OCI-LY1 (cell line): Measurements from ENCODE around the gene FMN1.

Experiments used
- H2AFZ ChIP-seq: fragments of 200-600 bp; sonication (generic), shearing (Covaris generic); 2 replicates; pipeline ENCODE4 v1.6.0; 2014; ENCODE audit warnings: antibody characterized with exemption, mild to moderate bottlenecking, low read length
- H3F3A ChIP-seq: fragments of 200-600 bp; sonication (generic), shearing (Covaris generic); 2 replicates; pipeline ENCODE4 v1.6.0; 2014; ENCODE audit warnings: mild to moderate bottlenecking, antibody characterized with exemption, low read length, moderate library complexity; ENCODE audit not compliant: insufficient read depth
- H3K27ac ChIP-seq: fragments of 200-600 bp; sonication (generic); 2 replicates; pipeline ENCODE4 v1.5.1; 2014; ENCODE audit warnings: low read length, mixed run types, mild to moderate bottlenecking, low read depth; ENCODE audit not compliant: poor library complexity, severe bottlenecking
- H3K27me3 ChIP-seq: fragments of 200-600 bp; sonication (generic); 2 replicates; pipeline ENCODE4 v1.6.0; 2014; ENCODE audit warnings: antibody characterized with exemption, mild to moderate bottlenecking, low read length, moderate library complexity; ENCODE audit not compliant: insufficient read depth
- H3K36me3 ChIP-seq: fragments of 200-600 bp; sonication (generic); 2 replicates; pipeline ENCODE4 v1.6.1; 2014; ENCODE audit warnings: mild to moderate bottlenecking, antibody characterized with exemption, low read length, moderate library complexity, mixed read lengths; ENCODE audit not compliant: insufficient read depth
- H3K4me1 ChIP-seq: fragments of 200-600 bp; sonication (generic); 2 replicates; pipeline ENCODE4 v1.5.1; 2014; ENCODE audit warnings: mild to moderate bottlenecking, low read length, moderate library complexity; ENCODE audit not compliant: insufficient read depth, severe bottlenecking
- H3K4me2 ChIP-seq: fragments of 200-600 bp; sonication (generic), shearing (Covaris generic); 2 replicates; pipeline ENCODE4 v1.6.1; 2014; ENCODE audit warnings: low read length
- H3K4me3 ChIP-seq: fragments of 200-600 bp; sonication (generic); 2 replicates; pipeline ENCODE4 v1.5.1; 2014; ENCODE audit warnings: low read length, low read depth, mild to moderate bottlenecking, mixed read lengths; ENCODE audit not compliant: poor library complexity, severe bottlenecking
- H3K79me2 ChIP-seq: fragments of 200-600 bp; shearing (Covaris generic); 2 replicates; pipeline ENCODE4 v1.6.1; 2016; ENCODE audit warnings: mixed run types, low read length, mixed read lengths; ENCODE audit not compliant: insufficient read depth
- H3K9ac ChIP-seq: fragments of 200-600 bp; sonication (generic), shearing (Covaris generic); 2 replicates; pipeline ENCODE4 v1.6.1; 2014; ENCODE audit warnings: mild to moderate bottlenecking, low read length, mixed read lengths
- H3K9me2 ChIP-seq: fragments of 200-600 bp; sonication (generic), shearing (Covaris generic); 2 replicates; pipeline ENCODE4 v1.6.1; 2014; ENCODE audit warnings: low read depth, mild to moderate bottlenecking, low read length, mixed read lengths
- H3K9me3 ChIP-seq: fragments of 200-600 bp; shearing (Covaris generic); 2 replicates; pipeline ENCODE4 v1.6.1; 2014; ENCODE audit warnings: low read length, mixed read lengths
- H4K20me1 ChIP-seq: fragments of 200-600 bp; sonication (generic), shearing (Covaris generic); 2 replicates; pipeline ENCODE4 v1.6.0; 2016; ENCODE audit warnings: mild to moderate bottlenecking, low read length; ENCODE audit not compliant: insufficient read depth
- EZH2 ChIP-seq: fragments of 200-600 bp; sonication (generic), shearing (Covaris generic); IDR thresholded peaks from 2 replicates; pipeline ENCODE4 v1.8.0; 2017; ENCODE audit warnings: borderline replicate concordance, mixed run types, mild to moderate bottlenecking, antibody characterized with exemption, low read length, moderate library complexity, mixed read lengths
- TF ChIP-seq, protein P1 (sequence below): fragments of 200-600 bp; sonication (generic), shearing (Covaris generic); IDR thresholded peaks from 2 replicates; pipeline ENCODE4 v1.5.1; 2017; ENCODE audit warnings: mild to moderate bottlenecking, antibody characterized with exemption, low read length, moderate library complexity, mixed read lengths

The FMN1 gene

DNA sequence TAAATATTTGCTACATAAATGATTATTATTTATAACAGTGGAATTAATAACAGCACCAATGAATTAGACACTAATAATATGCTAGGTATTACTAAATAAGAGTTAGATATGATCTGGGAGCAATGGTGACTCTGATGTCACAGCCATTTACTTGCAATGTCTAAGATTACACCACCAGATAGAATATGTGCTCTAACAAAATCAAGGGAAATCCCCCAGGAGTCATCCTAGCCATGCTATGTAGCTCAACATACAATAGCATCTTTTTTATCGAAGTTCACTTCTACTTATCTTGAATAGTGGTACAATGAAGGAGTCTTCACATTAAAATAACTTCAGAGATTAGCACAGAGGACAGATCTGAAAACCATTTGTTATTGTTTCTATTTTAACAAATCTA, 154.0 kb downstream of the FMN1 start:
- no peaks in the 10 kb centered on the region for H3K9me2 ChIP-seq
- no peak overlapping the region for H3K4me2 ChIP-seq
- no peak overlapping the region for H3K4me3 ChIP-seq
- no peaks in the 10 kb centered on the region for H3F3A ChIP-seq
- no peaks in the 10 kb centered on the region for H3K27me3 ChIP-seq
- no peaks in the 10 kb centered on the region for H3K79me2 ChIP-seq
- TF ChIP-seq, protein P1, sequence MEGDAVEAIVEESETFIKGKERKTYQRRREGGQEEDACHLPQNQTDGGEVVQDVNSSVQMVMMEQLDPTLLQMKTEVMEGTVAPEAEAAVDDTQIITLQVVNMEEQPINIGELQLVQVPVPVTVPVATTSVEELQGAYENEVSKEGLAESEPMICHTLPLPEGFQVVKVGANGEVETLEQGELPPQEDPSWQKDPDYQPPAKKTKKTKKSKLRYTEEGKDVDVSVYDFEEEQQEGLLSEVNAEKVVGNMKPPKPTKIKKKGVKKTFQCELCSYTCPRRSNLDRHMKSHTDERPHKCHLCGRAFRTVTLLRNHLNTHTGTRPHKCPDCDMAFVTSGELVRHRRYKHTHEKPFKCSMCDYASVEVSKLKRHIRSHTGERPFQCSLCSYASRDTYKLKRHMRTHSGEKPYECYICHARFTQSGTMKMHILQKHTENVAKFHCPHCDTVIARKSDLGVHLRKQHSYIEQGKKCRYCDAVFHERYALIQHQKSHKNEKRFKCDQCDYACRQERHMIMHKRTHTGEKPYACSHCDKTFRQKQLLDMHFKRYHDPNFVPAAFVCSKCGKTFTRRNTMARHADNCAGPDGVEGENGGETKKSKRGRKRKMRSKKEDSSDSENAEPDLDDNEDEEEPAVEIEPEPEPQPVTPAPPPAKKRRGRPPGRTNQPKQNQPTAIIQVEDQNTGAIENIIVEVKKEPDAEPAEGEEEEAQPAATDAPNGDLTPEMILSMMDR, result no peak
- TF ChIP-seq EZH2, result no peak
- H3K9me3 ChIP-seq, result 0 out of 2 replicates have a peak, but pooled peaks cover 5% of the 10 kb centered on the region
- H4K20me1 ChIP-seq, result no peaks in the 10 kb centered on the region
- H3K27ac ChIP-seq, result no peak overlapping the region
- H3K9ac ChIP-seq, result no peak overlapping the region
- no peaks in the 10 kb centered on the region for H3K4me1 ChIP-seq
- no peaks in the 10 kb centered on the region for H3K36me3 ChIP-seq
- H2AFZ ChIP-seq, result no peak overlapping the region

DNA sequence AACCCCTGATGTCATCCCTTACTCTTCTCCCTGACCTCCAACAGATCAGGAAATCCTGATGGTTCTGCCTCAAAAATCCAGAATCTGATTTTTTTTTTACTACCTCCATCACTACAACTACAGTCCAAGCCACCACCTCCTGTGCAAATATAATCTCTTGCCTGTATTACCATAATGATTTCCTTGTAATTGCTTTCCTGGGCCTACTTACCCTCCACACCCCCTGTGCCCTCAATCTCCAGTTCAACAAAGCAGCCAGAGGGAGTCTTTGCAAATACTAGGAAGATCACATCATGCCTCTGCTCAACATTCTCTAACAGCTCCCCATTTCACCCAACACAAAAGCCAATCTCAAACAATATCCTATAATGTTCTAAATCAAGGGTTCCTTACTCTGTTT, 159.9 kb downstream of the FMN1 start:
- Histone ChIP-seq H3K9ac (no peak overlapping the region), H3K9me3 (no peaks in the 10 kb centered on the region), H3K27me3 (no peaks in the 10 kb centered on the region), H3K9me2 (no peaks in the 10 kb centered on the region), H3K4me2 (no peak overlapping the region), H3F3A (no peaks in the 10 kb centered on the region), H3K36me3 (no peaks in the 10 kb centered on the region), H4K20me1 (no peaks in the 10 kb centered on the region), H3K4me3 (no peak overlapping the region), H2AFZ (no peak overlapping the region), H3K4me1 (no peaks in the 10 kb centered on the region), H3K79me2 (no peaks in the 10 kb centered on the region), H3K27ac (no peak overlapping the region)
- TF ChIP-seq EZH2, result no peak
- TF ChIP-seq, protein P1, result no peak

DNA sequence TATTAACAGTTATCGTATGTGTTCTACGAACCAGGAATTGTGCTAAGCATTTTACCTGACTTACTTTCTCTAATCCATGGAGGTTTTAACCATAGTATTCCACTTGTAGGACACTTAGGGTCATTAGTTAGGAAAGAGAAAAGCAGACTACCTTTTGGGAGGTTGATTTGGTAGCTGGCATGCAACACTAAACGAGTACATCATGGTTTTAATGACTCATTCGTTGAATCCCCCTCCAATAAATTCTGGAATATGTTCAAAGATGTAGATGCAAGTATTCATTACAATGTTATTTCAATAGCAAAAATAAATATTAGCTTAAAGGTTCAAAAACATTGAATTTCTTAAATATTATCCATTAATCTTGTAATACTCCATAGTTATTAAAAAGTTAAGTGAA, 162.5 kb downstream of the FMN1 start:
- Histone ChIP-seq H3K79me2 (no peaks in the 10 kb centered on the region), H2AFZ (no peak overlapping the region), H3K4me1 (no peaks in the 10 kb centered on the region), H3K27ac (no peak overlapping the region), H4K20me1 (no peaks in the 10 kb centered on the region), H3F3A (no peaks in the 10 kb centered on the region), H3K27me3 (no peaks in the 10 kb centered on the region), H3K9me3 (no peaks in the 10 kb centered on the region), H3K9me2 (no peaks in the 10 kb centered on the region), H3K36me3 (no peaks in the 10 kb centered on the region), H3K9ac (no peak overlapping the region), H3K4me3 (no peak overlapping the region), H3K4me2 (no peak overlapping the region)
- no peak for TF ChIP-seq EZH2
- TF ChIP-seq, protein P1, result no peak
